Mucosa of gallbladder (tissue), 1 donor: ENCODE data around the gene KIF18B. TPM values are rescaled to one million over a fixed set of nuclear protein-coding genes. Genes with fewer than 3 reads are reported as not detected.

Experiments used
- DNase-seq: peaks from one replicate; pipeline ENCODE4 v3.0.0-alpha.2; 2020; ENCODE audit warnings: low spot score
- total RNA-seq: library from RNA; stranded (reverse); gene quantifications from one replicate; pipeline ENCODE4 v1.2.1, GENCODE V29; 2021
- donor health status: DM: no; HTN: no; CAD: no.

Gene KIF18B
- total RNA-seq, 1 donor from 2014 or later, result 1.4 TPM

- DNase-seq, result peak; percentile 55
Measured at GRCh38 chr17:44905006-44906000, 42.3 kb downstream of the KIF18B start.

- no peak for DNase-seq
Measured at GRCh38 chr17:44904001-44904984, 43.3 kb downstream of the KIF18B start.

- DNase-seq, result no peak
Measured at GRCh38 chr17:44903012-44903685, 44.4 kb downstream of the KIF18B start.

GRCh38 chr17:44902135-44902760 lies 45.3 kb downstream of the KIF18B start:
- no peak for DNase-seq

GRCh38 chr17:44901411-44901921 lies 46.1 kb downstream of the KIF18B start:
- no peak for DNase-seq

- DNase-seq, result no peak
Measured at GRCh38 chr17:44900894-44901293, 46.7 kb downstream of the KIF18B start.

- DNase-seq, result peak; percentile 92
Measured at GRCh38 chr17:44899074-44899782, 48.3 kb downstream of the KIF18B start, which contains the start of gene EFTUD2. TSS of gene EFTUD2 (minus strand) at chr17:44899445. CDS start at chr17:44894521, 4,924 bp downstream.

GRCh38 chr17:44898768-44899073 lies 48.9 kb downstream of the KIF18B start:
- DNase-seq, result no peak

GRCh38 chr17:44894642-44895041 lies 52.9 kb downstream of the KIF18B start:
- DNase-seq, result no peak

- no peak for DNase-seq
Measured at GRCh38 chr17:44892250-44892649, 55.3 kb downstream of the KIF18B start.

GRCh38 chr17:44889003-44889402 lies 58.6 kb downstream of the KIF18B start:
- DNase-seq, result no peak

GRCh38 chr17:44887971-44888954 lies 59.3 kb downstream of the KIF18B start:
- no peak for DNase-seq

GRCh38 chr17:44887016-44887415 lies 60.6 kb downstream of the KIF18B start:
- no peak for DNase-seq

- DNase-seq, result no peak
Measured at GRCh38 chr17:44884941-44885340, 62.6 kb downstream of the KIF18B start.

GRCh38 chr17:44881145-44881544 lies 66.4 kb downstream of the KIF18B start:
- no peak for DNase-seq

- no peak for DNase-seq
Measured at GRCh38 chr17:44880062-44880461, 67.5 kb downstream of the KIF18B start.

- DNase-seq, result no peak
Measured at GRCh38 chr17:44879376-44879775, 68.2 kb downstream of the KIF18B start.

- peak; percentile 36 for DNase-seq
Measured at GRCh38 chr17:44878627-44879221, 68.8 kb downstream of the KIF18B start.

- DNase-seq, result no peak
Measured at GRCh38 chr17:44877121-44877520, 70.5 kb downstream of the KIF18B start.
